GM10266 (cell line): ENCODE measurements around the gene NOL9.

Experiments
- DNase-seq: peaks from one replicate; pipeline ENCODE4 v3.0.0; 2012; ENCODE audit errors: extremely low spot score
- CTCF ChIP-seq: IDR thresholded peaks from 2 replicates; pipeline ENCODE4 v1.5.1; 2012; ENCODE audit warnings: mild to moderate bottlenecking, low read depth; ENCODE audit not compliant: control insufficient read depth, insufficient read depth; ENCODE audit errors: missing control alignments

Gene NOL9

GRCh38 chr1:6515771-6516170, 38.5 kb downstream of the NOL9 start:
- no peak for TF ChIP-seq CTCF
- DNase-seq = no peak

GRCh38 chr1:6513320-6513801, 41.0 kb downstream of the NOL9 start:
- no peak for TF ChIP-seq CTCF
- DNase-seq = no peak

- no peak for DNase-seq
- no peak for TF ChIP-seq CTCF
Measured at GRCh38 chr1:6512908-6513280, 41.4 kb downstream of the NOL9 start.

GRCh38 chr1:6512245-6512907, 41.9 kb downstream of the NOL9 start:
- DNase-seq = no peak
- TF ChIP-seq CTCF = no peak

- TF ChIP-seq CTCF = no peak
- no peak for DNase-seq
Measured at GRCh38 chr1:6511561-6512244, 42.6 kb downstream of the NOL9 start.

GRCh38 chr1:6511056-6511455, 43.3 kb downstream of the NOL9 start:
- DNase-seq = no peak

More at GRCh38 chr1:6511056-6511455, 43.3 kb downstream of the NOL9 start:
- TF ChIP-seq CTCF = no peak
